Caco-2 (cell line): ENCODE measurements around the gene CD2AP. TPM values are rescaled to one million over a fixed set of nuclear protein-coding genes. Genes with fewer than 3 reads are reported as not detected.

ENCODE experiments used
- BruUV-seq: library from RNA; stranded (reverse); fragments of 400-500 nt; replicated peaks from 2 replicates; lab custom pipeline; 2021; lab: Mats Ljungman, UMichigan
- CTCF ChIA-PET: fragments of 300-600 bp; sonication (Branson Sonifier 250); formaldehyde crosslinking; loops from one replicate; lab custom pipeline; 2022; ENCODE audit warnings: antibody characterized with exemption; lab: Charles Lee
- POLR2A ChIA-PET: fragments of 300-600 bp; sonication (Branson Sonifier 250); formaldehyde crosslinking; loops from one replicate; lab custom pipeline; 2022; ENCODE audit warnings: antibody characterized with exemption; lab: Charles Lee
- DNase-seq, 2 experiments: peaks; one replicate each; pipeline versions ENCODE4 v3.0.0 to v3.0.0-alpha.2; 2020 to 2022
- H3K27me3 ChIP-seq: replicated peaks from 2 replicates; pipeline ENCODE4 v1.6.0; 2011; ENCODE audit warnings: low read length; ENCODE audit not compliant: control insufficient read depth, insufficient read depth
- H3K36me3 ChIP-seq: 2 replicates; pipeline ENCODE4 v1.5.1; 2011; ENCODE audit warnings: low read length; ENCODE audit not compliant: control insufficient read depth, insufficient read depth
- H3K4me1 ChIP-seq: fragments of 250-450 bp; sonication (Bioruptor Pico); 2 replicates; pipeline ENCODE4 v1.5.1; 2020; ENCODE audit warnings: mild to moderate bottlenecking
- H3K4me3 ChIP-seq: 2 replicates; pipeline ENCODE4 v1.5.1; 2011; ENCODE audit warnings: low read depth, mild to moderate bottlenecking, control low read depth, low read length
- H3K9me3 ChIP-seq: fragments of 250-450 bp; sonication (Bioruptor Pico); 2 replicates; pipeline ENCODE4 v1.5.1; 2020; ENCODE audit warnings: mild to moderate bottlenecking, moderate library complexity
- H3K27ac Mint-ChIP-seq: one replicate; pipeline ENCODE4 v1.8.0; 2022; ENCODE audit warnings: mixed read lengths; ENCODE audit not compliant: unreplicated experiment
- H3K27me3 Mint-ChIP-seq: one replicate; pipeline ENCODE4 v1.8.0; 2022; ENCODE audit warnings: mixed read lengths; ENCODE audit not compliant: insufficient read depth, unreplicated experiment
- H3K36me3 Mint-ChIP-seq: one replicate; pipeline ENCODE4 v1.8.0; 2022; ENCODE audit warnings: mild to moderate bottlenecking, mixed read lengths; ENCODE audit not compliant: insufficient read depth, unreplicated experiment
- H3K4me1 Mint-ChIP-seq: one replicate; pipeline ENCODE4 v1.8.0; 2022; ENCODE audit warnings: low read depth, mixed read lengths; ENCODE audit not compliant: unreplicated experiment
- H3K4me3 Mint-ChIP-seq: one replicate; pipeline ENCODE4 v1.8.0; 2022; ENCODE audit warnings: mild to moderate bottlenecking, moderate library complexity, mixed read lengths; ENCODE audit not compliant: unreplicated experiment
- H3K9me3 Mint-ChIP-seq: one replicate; pipeline ENCODE4 v1.8.0; 2022; ENCODE audit warnings: mixed read lengths; ENCODE audit not compliant: unreplicated experiment
- intact Hi-C: fragments of 100-400 bp; cut with micrococcal nuclease; formaldehyde crosslinking; loops from one replicate; pipeline ENCODE4 v1.10.0; 2022; ENCODE audit not compliant: unreplicated experiment
- total RNA-seq: library from RNA; stranded (reverse); gene quantifications from 2 replicates; pipeline ENCODE4 v1.2.3, GENCODE V29; 2022
- TF ChIP-seq, protein P1 (sequence below), 2 experiments: fragments of 200-600 bp in 1 of 2; IDR thresholded peaks; 1 replicate in 1 of 2; 2 replicates in 1 of 2; pipeline versions ENCODE4 v1.5.1 to v1.8.0; 2011 to 2022; ENCODE audit warnings: antibody characterized with exemption in 1 of 2, control low read depth in 1 of 2, inconsistent platforms in 1 of 2, low read depth in 1 of 2, low read length in 1 of 2, mild to moderate bottlenecking in 1 of 2, moderate library complexity in 1 of 2; ENCODE audit not compliant: insufficient read depth in 1 of 2, severe bottlenecking in 1 of 2, unreplicated experiment in 1 of 2

The CD2AP gene
- total RNA-seq, 1 experiment from 2014 or later, result 65.3 TPM

DNA sequence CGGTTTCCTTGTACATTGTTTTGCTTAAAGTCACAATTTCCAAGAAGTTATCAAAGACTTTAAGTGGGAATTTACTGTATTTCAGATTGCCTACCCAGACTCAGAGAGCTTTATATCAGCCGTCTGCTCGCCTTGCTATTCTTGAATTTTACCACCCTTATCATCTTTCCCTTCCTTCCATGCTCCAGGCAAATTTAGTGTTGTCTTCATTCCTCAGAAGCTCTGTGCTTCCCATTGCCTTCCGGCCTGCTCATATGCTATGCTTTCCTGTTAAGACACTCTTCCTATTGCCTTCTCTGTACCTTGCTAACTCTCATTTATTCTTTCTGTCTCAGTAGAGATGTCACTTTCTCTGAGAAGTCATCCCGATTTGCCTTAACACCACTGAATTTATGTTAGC is 52.1 kb downstream of the CD2AP start:
- intact Hi-C loops, result no loop called here
- Mint-ChIP-seq H3K27ac (no peak overlapping the region), H3K36me3 (peaks cover 38% of the 10 kb centered on the region), H3K4me3 (no peak overlapping the region), H3K27me3 (no peaks in the 10 kb centered on the region), H3K9me3 (peaks cover 9% of the 10 kb centered on the region), H3K4me1 (peaks cover 30% of the 10 kb centered on the region)
- Histone ChIP-seq H3K4me1 (peaks cover 21% of the 10 kb centered on the region), H3K4me3 (no peak overlapping the region), H3K27me3 (no peaks in the 10 kb centered on the region), H3K9me3 (no peaks in the 10 kb centered on the region), H3K36me3 (no peaks in the 10 kb centered on the region; the same call in none of the 2 replicates)
- ChIA-PET CTCF (interaction anchor here (0.6 kb wide), 1 partner anchor 42 kb away, joined by 3 read pairs; no protein-coding TSS in a partner anchor), POLR2A (no interaction called here)
- no TSS peak for BruUV-seq
- TF ChIP-seq, protein P1, sequence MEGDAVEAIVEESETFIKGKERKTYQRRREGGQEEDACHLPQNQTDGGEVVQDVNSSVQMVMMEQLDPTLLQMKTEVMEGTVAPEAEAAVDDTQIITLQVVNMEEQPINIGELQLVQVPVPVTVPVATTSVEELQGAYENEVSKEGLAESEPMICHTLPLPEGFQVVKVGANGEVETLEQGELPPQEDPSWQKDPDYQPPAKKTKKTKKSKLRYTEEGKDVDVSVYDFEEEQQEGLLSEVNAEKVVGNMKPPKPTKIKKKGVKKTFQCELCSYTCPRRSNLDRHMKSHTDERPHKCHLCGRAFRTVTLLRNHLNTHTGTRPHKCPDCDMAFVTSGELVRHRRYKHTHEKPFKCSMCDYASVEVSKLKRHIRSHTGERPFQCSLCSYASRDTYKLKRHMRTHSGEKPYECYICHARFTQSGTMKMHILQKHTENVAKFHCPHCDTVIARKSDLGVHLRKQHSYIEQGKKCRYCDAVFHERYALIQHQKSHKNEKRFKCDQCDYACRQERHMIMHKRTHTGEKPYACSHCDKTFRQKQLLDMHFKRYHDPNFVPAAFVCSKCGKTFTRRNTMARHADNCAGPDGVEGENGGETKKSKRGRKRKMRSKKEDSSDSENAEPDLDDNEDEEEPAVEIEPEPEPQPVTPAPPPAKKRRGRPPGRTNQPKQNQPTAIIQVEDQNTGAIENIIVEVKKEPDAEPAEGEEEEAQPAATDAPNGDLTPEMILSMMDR (IDR thresholded peaks at IDR 0.05; ENCODE audit: insufficient read depth in 1 of 2, low read depth in 1 of 2, low read length in 1 of 2, severe bottlenecking in 1 of 2, unreplicated experiment in 1 of 2), result no peak
- no peak for DNase-seq

DNA sequence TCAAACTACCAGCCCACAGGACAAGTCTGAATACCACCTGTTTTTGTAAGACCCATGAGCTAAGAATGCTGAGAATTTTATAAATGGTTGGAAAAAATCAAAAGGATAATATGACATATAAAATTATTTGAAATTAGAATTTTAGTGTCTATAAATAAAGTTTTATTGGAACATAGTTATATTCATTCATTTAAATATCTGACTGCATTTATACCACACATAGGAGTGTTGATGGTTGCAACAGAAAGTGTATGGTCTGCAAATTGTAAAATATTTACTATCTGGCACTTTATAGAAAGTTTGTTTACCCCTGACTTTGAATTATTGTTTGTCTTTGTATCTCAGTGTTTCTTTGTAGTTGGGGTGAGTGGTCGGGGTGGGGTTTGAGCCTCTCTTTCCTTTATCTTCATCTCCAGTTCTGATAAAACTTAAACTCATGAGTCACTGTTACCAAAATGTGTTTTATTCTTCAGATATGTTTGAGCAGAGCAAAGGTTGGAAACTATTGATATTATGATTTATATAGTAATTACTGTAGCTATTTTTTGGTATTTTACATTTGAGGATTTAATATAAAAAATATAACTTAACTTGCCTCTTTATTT is 55.5 kb downstream of the CD2AP start:
- Mint-ChIP-seq H3K36me3 (peaks cover 15% of the 10 kb centered on the region), H3K4me3 (no peak overlapping the region), H3K9me3 (no peaks in the 10 kb centered on the region), H3K27me3 (no peaks in the 10 kb centered on the region), H3K27ac (no peak overlapping the region), H3K4me1 (peaks cover 20% of the 10 kb centered on the region)
- Histone ChIP-seq H3K36me3 (no peaks in the 10 kb centered on the region; the same call in 1 of the 2 replicates), H3K4me1 (peaks cover 13% of the 10 kb centered on the region; the same call in 1 of the 2 replicates), H3K27me3 (no peaks in the 10 kb centered on the region), H3K4me3 (no peak overlapping the region), H3K9me3 (no peaks in the 10 kb centered on the region)
- ChIA-PET POLR2A (no interaction called here), CTCF (no interaction called here)
- TF ChIP-seq, protein P1 (IDR thresholded peaks at IDR 0.05; ENCODE audit: insufficient read depth in 1 of 2, low read depth in 1 of 2, low read length in 1 of 2, severe bottlenecking in 1 of 2, unreplicated experiment in 1 of 2), result no peak
- no TSS peak for BruUV-seq
- intact Hi-C loops, result no loop called here
- DNase-seq, result no peak

DNA sequence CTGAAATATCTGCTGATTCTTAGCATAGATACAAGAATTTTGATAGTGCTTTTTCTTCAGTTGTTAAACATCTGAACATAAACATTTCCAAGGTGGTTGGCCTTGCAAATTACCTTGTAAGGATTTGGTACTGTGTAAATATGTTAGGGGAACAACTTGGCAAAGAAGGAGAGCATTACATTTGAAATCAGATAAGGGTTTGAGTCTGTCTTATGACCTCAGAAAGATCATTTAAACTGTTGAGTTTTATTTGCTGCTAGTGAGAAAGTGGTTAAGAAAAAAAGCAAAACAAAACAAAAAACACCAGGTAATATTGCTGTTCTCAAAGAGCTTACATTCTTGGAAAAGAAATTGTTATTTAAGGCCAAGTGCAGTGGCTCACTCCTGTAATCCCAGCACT is 56.5 kb downstream of the CD2AP start:
- Mint-ChIP-seq H3K27me3 (no peaks in the 10 kb centered on the region), H3K4me1 (peaks cover 20% of the 10 kb centered on the region), H3K27ac (no peak overlapping the region), H3K36me3 (peaks cover 19% of the 10 kb centered on the region), H3K9me3 (no peaks in the 10 kb centered on the region), H3K4me3 (no peak overlapping the region)
- Histone ChIP-seq H3K4me1 (peaks cover 13% of the 10 kb centered on the region; the same call in 1 of the 2 replicates), H3K36me3 (no peaks in the 10 kb centered on the region; the same call in 1 of the 2 replicates), H3K27me3 (no peaks in the 10 kb centered on the region), H3K4me3 (no peak overlapping the region), H3K9me3 (no peaks in the 10 kb centered on the region)
- TF ChIP-seq, protein P1 (IDR thresholded peaks at IDR 0.05; ENCODE audit: insufficient read depth in 1 of 2, low read depth in 1 of 2, low read length in 1 of 2, severe bottlenecking in 1 of 2, unreplicated experiment in 1 of 2), result no peak
- ChIA-PET CTCF (no interaction called here), POLR2A (no interaction called here)
- BruUV-seq, result no TSS peak
- intact Hi-C loops, result no loop called here
- DNase-seq, result no peak
